Astrocyte of the cerebellum (primary cell): ENCODE data around the gene AR.

Source experiments
- DNase-seq: peaks from one replicate; pipeline ENCODE4 v3.0.0-alpha.2; 2011; ENCODE audit warnings: low read depth
- H3K4me3 ChIP-seq: 2 replicates; pipeline ENCODE4 v1.5.1; 2011; ENCODE audit warnings: mild to moderate bottlenecking, low read depth, low read length, moderate library complexity
- CTCF ChIP-seq: IDR thresholded peaks from 2 replicates; pipeline ENCODE4 v1.5.1; 2012; ENCODE audit warnings: low read length, low read depth, moderate library complexity, mild to moderate bottlenecking; ENCODE audit errors: missing control alignments
- in situ Hi-C: cut with HindIII; loops from 2 replicates; pipeline ENCODE4 v1.10.0; 2017; ENCODE audit warnings: low sequenced_read_pairs

The AR gene

GRCh38 chrX:67734111-67734753, 190.4 kb downstream of the AR start:
- TF ChIP-seq CTCF: no peak
- in situ Hi-C loops: no loop called here
- DNase-seq: no peak
- no peak overlapping the region for H3K4me3 ChIP-seq

- no peak overlapping the region for H3K4me3 ChIP-seq
- in situ Hi-C loops: no loop called here
- no peak for TF ChIP-seq CTCF
- no peak for DNase-seq
These were observed 205.7 kb downstream of the AR start for GRCh38 chrX:67749536-67749935.

GRCh38 chrX:67750694-67751093, 206.9 kb downstream of the AR start:
- in situ Hi-C loops: no loop called here
- no peak for TF ChIP-seq CTCF
- no peak overlapping the region for H3K4me3 ChIP-seq
- DNase-seq: no peak

GRCh38 chrX:67759018-67759417, 215.2 kb downstream of the AR start:
- in situ Hi-C loops: no loop called here
- DNase-seq: no peak
- no peak overlapping the region for H3K4me3 ChIP-seq
- TF ChIP-seq CTCF: no peak

- in situ Hi-C loops: no loop called here
- no peak for TF ChIP-seq CTCF
- DNase-seq: no peak
- H3K4me3 ChIP-seq: no peak overlapping the region
These were observed 233.3 kb downstream of the AR start for GRCh38 chrX:67777148-67777547.

GRCh38 chrX:67779099-67779498, 235.3 kb downstream of the AR start:
- no peak for TF ChIP-seq CTCF
- in situ Hi-C loops: no loop called here
- H3K4me3 ChIP-seq: no peak overlapping the region
- DNase-seq: no peak
